Heart right ventricle (tissue), 16 donors: ENCODE measurements around the gene DGKB. TPM values are rescaled to one million over a fixed set of nuclear protein-coding genes. Genes with fewer than 3 reads are reported as not detected.
A peak's percentile ranks its signal among the peaks of the same experiment; 100 is the strongest.

Source experiments
- ATAC-seq, 8 donors: fragments of 200-7000 bp; cut with Tn5 transposase; one replicate each; pipeline ENCODE4 v1.9.1; 2020; ENCODE audit warnings: mild to moderate bottlenecking in 8 of 8, moderate library complexity in 8 of 8, moderate number of reproducible peaks in 1 of 8
- DNase-seq, 2 donors: peaks; one replicate each; pipeline ENCODE4 v3.0.0-alpha.2; 2020
- H3K27ac ChIP-seq, 10 donors: fragments of 200-600 bp; sonication (generic) in 2 of 10; one replicate each; pipeline versions ENCODE4 v1.5.0 to v1.8.0; 2020 to 2022; ENCODE audit warnings: mild to moderate bottlenecking in 3 of 10
- H3K27me3 ChIP-seq, 7 donors: fragments of 200-600 bp; one replicate each; pipeline ENCODE4 v1.8.0; 2021 to 2022; ENCODE audit warnings: mild to moderate bottlenecking in 2 of 7
- H3K36me3 ChIP-seq, 9 donors: fragments of 200-600 bp; sonication (generic) in 1 of 9; one replicate each; pipeline versions ENCODE4 v1.5.0 to v1.8.0; 2020 to 2022; ENCODE audit warnings: mild to moderate bottlenecking in 2 of 9
- H3K4me1 ChIP-seq, 9 donors: fragments of 200-600 bp; sonication (generic) in 1 of 9; one replicate each; pipeline versions ENCODE4 v1.5.0 to v1.8.0; 2020 to 2022; ENCODE audit warnings: mild to moderate bottlenecking in 4 of 9
- H3K4me3 ChIP-seq, 10 donors: fragments of 200-600 bp; sonication (generic) in 2 of 10; one replicate each; pipeline versions ENCODE4 v1.5.0 to v1.8.0; 2020 to 2022; ENCODE audit warnings: mild to moderate bottlenecking in 7 of 10, moderate library complexity in 2 of 10
- H3K9me3 ChIP-seq, 11 donors: fragments of 200-600 bp in 10 of 11; sonication (generic) in 2 of 11; one replicate each; pipeline versions ENCODE4 v1.5.0 to v1.8.0; 2013 to 2022; ENCODE audit warnings: mild to moderate bottlenecking in 2 of 11, control low read depth in 1 of 11, moderate library complexity in 1 of 11
- CTCF ChIP-seq, 9 donors: fragments of 200-600 bp; sonication (generic) in 2 of 9; IDR thresholded peaks; one replicate each; pipeline versions ENCODE4 v1.5.0 to v1.8.0; 2021 to 2022; ENCODE audit warnings: antibody characterized with exemption in 9 of 9, mild to moderate bottlenecking in 5 of 9, moderate library complexity in 1 of 9
- WGBS, 2 donors: extraction: QIAGEN DNeasy Blood & Tissue Kit; methylation state at CpG; one replicate each; pipeline ENCODE4 v1.1.7; 2013; ENCODE audit warnings: inconsistent platforms in 1 of 2; 5-methylcytosine and 5-hydroxymethylcytosine counted together
- intact Hi-C, 10 donors: fragments of 100-400 bp; cut with DNase I; formaldehyde crosslinking; loops; one replicate each; pipeline versions ENCODE4 v1.11.1 to v1.14.2; 2022
- polyA plus RNA-seq, 2 donors: library from polyadenylated mRNA; stranded (reverse); fragments of 200-250 nt; gene quantifications; one replicate each; pipeline ENCODE4 v1.2.3, GENCODE V29; 2013
- total RNA-seq, 10 donors: library from RNA; stranded (reverse); fragmentation: NEBNext Ultra II Directional in 3 of 10; extraction: Animal tissue kit (Norgen Biotek cat#: 25700) in 3 of 10; gene quantifications; one replicate each; pipeline versions ENCODE4 v1.2.1 to v1.2.4, GENCODE V29; 2021 to 2023
- donor health status: Arrhythmogenic right ventricular cardiomyopathy.
- donor health status: ischemic (EF 13 %, LVEDD 7.1; RV severe dilation, severe dysfunction).
- donor health status: healthy with polysubstance abuse.
- donor health status: DM: no; HTN: yes; CAD: no.
- donor health status: DM: no; HTN: no; CAD: no.
- donor health status: ischemic (EF 25% LVEDD 6.9; RV normal size, moderate dysfunction).
- donor health status: ischemic (EF 25% LVEDD 5.7; RV mildly dilated, moderate dysfunction).
- donor health status: healthy.
- donor health status: DM: yes; HTN: yes; CAD: no.
- donor health status: Ischemic cardiomyopathy.
- donor health status: ischemic (EF 35%, LVEDD 5.7; RV mildly dilated, moderate dysfunction).
- donor health status: nonischemic (EF 11% LVEDD 7.7; RV severe dilation, severe dysfunction).
- donor health status: DM: yes; HTN: yes; CAD: no.
- donor health status: PGD.
- donor health status: ischemic (EF 29% LVEDD 5.4; RV normal size, mild dysfunction).
- donor health status: nonischemic (EF 23%, LVEDD 6.1; RV moderate dilation, normal function).

DGKB gene
- total and polyA plus RNA-seq, 12 donors: under 0.01 to 1.2 (median 0.77) TPM

GRCh38 chr7:14191686-14192098 lies 710.9 kb downstream of the DGKB start:
- intact Hi-C loops: loop anchor here in 2 of 10 donors (10.0 kb wide), 2 partner anchors 207 to 263 kb away; partner anchors contain the start of gene ETV1 (in 1 of the 2)
- H3K4me1 ChIP-seq: peaks cover 0 to 15% (median 7%) of the 10 kb centered on the region in 9 donors
- peaks cover 0 to 9% (median 0%) of the 10 kb centered on the region in 11 donors for H3K9me3 ChIP-seq
- H3K27ac ChIP-seq: no peak overlapping the region
- H3K4me3 ChIP-seq: no peak overlapping the region
- H3K36me3 ChIP-seq: no peaks in the 10 kb centered on the region
- ATAC-seq (peak in 3 of 8 donors; percentile 42 to 79 (median 63)), DNase-seq (no peak)
- 69 to 86% methylated on average over 4 of the region's 4 CpGs for WGBS, 2 donors
- H3K27me3 ChIP-seq: no peaks in the 10 kb centered on the region
- TF ChIP-seq CTCF (IDR thresholded peaks at IDR 0.05): no peak

GRCh38 chr7:14184292-14184864 lies 718.2 kb downstream of the DGKB start:
- H3K4me3 ChIP-seq: no peak overlapping the region
- ATAC-seq (no peak), DNase-seq (no peak)
- H3K27ac ChIP-seq: no peak overlapping the region
- peaks cover 0 to 13% (median 0%) of the 10 kb centered on the region in 11 donors for H3K9me3 ChIP-seq
- intact Hi-C loops: no loop called here
- TF ChIP-seq CTCF (IDR thresholded peaks at IDR 0.05): no peak
- WGBS, 2 donors: 90% methylated on average over 10 of the region's 10 CpGs
- no peaks in the 10 kb centered on the region for H3K27me3 ChIP-seq
- H3K36me3 ChIP-seq: no peaks in the 10 kb centered on the region
- no peaks in the 10 kb centered on the region for H3K4me1 ChIP-seq

- no peaks in the 10 kb centered on the region for H3K27me3 ChIP-seq
- no peaks in the 10 kb centered on the region for H3K4me1 ChIP-seq
- no peaks in the 10 kb centered on the region for H3K9me3 ChIP-seq
- no peak for DNase-seq
- no peak for ATAC-seq
- H3K4me3 ChIP-seq: no peak overlapping the region
- TF ChIP-seq CTCF (IDR thresholded peaks at IDR 0.05): no peak
- intact Hi-C loops: no loop called here
- no peaks in the 10 kb centered on the region for H3K36me3 ChIP-seq
- H3K27ac ChIP-seq: no peak overlapping the region
- 84 to 85% methylated on average over 6 of the region's 6 CpGs for WGBS, 2 donors
These were observed 722.8 kb downstream of the DGKB start for GRCh38 chr7:14179781-14180180.

- no peak for TF ChIP-seq CTCF (IDR thresholded peaks at IDR 0.05)
- intact Hi-C loops: no loop called here
- H3K27ac ChIP-seq: no peak overlapping the region
- H3K4me1 ChIP-seq: no peaks in the 10 kb centered on the region
- H3K4me3 ChIP-seq: no peak overlapping the region
- 92 to 93% methylated on average over 5 of the region's 5 CpGs for WGBS, 2 donors
- ATAC-seq: no peak
- no peaks in the 10 kb centered on the region for H3K9me3 ChIP-seq
- DNase-seq: no peak
- H3K27me3 ChIP-seq: no peaks in the 10 kb centered on the region
- no peaks in the 10 kb centered on the region for H3K36me3 ChIP-seq
These were observed 724.7 kb downstream of the DGKB start for GRCh38 chr7:14177876-14178275.
